Gastroesophageal sphincter (tissue), 4 donors: ENCODE data around the gene CAMK1D. TPM values are rescaled to one million over a fixed set of nuclear protein-coding genes. Genes with fewer than 3 reads are reported as not detected.

Experiments
- ATAC-seq: fragments of 150-250 bp; one replicate; pipeline ENCODE4 v1.9.1; 2016; ENCODE audit warnings: mild to moderate bottlenecking, moderate library complexity
- H3K27ac ChIP-seq, 4 donors: fragments of 200-600 bp; sonication (generic) in 3 of 4; 1 replicate in 3 of 4; 2 replicates in 1 of 4; pipeline ENCODE4 v1.5.1; 2016 to 2019
- H3K27me3 ChIP-seq: fragments of 200-600 bp; sonication (generic); one replicate; pipeline ENCODE4 v1.5.1; 2019
- H3K36me3 ChIP-seq, 2 donors: fragments of 200-600 bp; sonication (generic); one replicate each; pipeline ENCODE4 v1.5.1; 2019; ENCODE audit warnings: control low read depth in 1 of 2
- H3K4me1 ChIP-seq, 3 donors: fragments of 200-600 bp; sonication (generic); 1 replicate in 2 of 3; 2 replicates in 1 of 3; pipeline ENCODE4 v1.5.1; 2016 to 2019; ENCODE audit warnings: control low read depth in 2 of 3
- H3K4me3 ChIP-seq, 2 donors: fragments of 200-600 bp; sonication (generic); one replicate each; pipeline ENCODE4 v1.5.1; 2019; ENCODE audit warnings: mild to moderate bottlenecking in 1 of 2, moderate library complexity in 1 of 2
- H3K9me3 ChIP-seq, 3 donors: fragments of 200-600 bp; sonication (generic); one replicate each; pipeline ENCODE4 v1.5.1; 2017 to 2019; ENCODE audit warnings: control low read depth in 2 of 3
- EP300 ChIP-seq: sonication (generic); formaldehyde crosslinking; IDR thresholded peaks from one replicate; pipeline ENCODE4 v1.6.1; 2017; ENCODE audit warnings: antibody characterized with exemption, mild to moderate bottlenecking
- POLR2A ChIP-seq, 2 donors: fragments of 450-650 bp; IDR thresholded peaks; one replicate each; pipeline ENCODE4 v1.6.1; 2017; ENCODE audit warnings: antibody characterized with exemption in 2 of 2, mild to moderate bottlenecking in 2 of 2, moderate library complexity in 1 of 2
- POLR2AphosphoS5 ChIP-seq: sonication (generic); formaldehyde crosslinking; IDR thresholded peaks from one replicate; pipeline ENCODE4 v1.6.1; 2017; ENCODE audit warnings: antibody characterized with exemption
- whole genome bisulfite sequencing, 2 donors: methylation state at CpG; one replicate each; pipeline ENCODE4 v1.1.5; 2018; ENCODE audit warnings: low coverage in 1 of 2; 5-methylcytosine and 5-hydroxymethylcytosine counted together
- total RNA-seq, 4 donors: library from RNA; depleted of rRNA; stranded (reverse); fragments of >200 nt; gene quantifications; one replicate each; pipeline ENCODE4 v1.1.0, GENCODE V29; 2016
- TF ChIP-seq, protein P1 (sequence below), 4 experiments: fragments of 200-600 bp in 2 of 4; fragments of 450-650 bp in 2 of 4; sonication (generic) in 1 of 4; IDR thresholded peaks; one replicate each; pipeline ENCODE4 v1.5.1; 2017 to 2019; ENCODE audit warnings: antibody characterized with exemption in 4 of 4, mild to moderate bottlenecking in 2 of 4, moderate library complexity in 2 of 4

CAMK1D gene
- total RNA-seq, 4 donors from 2014 or later: 11.6 to 18.3 (median 15.3) TPM

DNA sequence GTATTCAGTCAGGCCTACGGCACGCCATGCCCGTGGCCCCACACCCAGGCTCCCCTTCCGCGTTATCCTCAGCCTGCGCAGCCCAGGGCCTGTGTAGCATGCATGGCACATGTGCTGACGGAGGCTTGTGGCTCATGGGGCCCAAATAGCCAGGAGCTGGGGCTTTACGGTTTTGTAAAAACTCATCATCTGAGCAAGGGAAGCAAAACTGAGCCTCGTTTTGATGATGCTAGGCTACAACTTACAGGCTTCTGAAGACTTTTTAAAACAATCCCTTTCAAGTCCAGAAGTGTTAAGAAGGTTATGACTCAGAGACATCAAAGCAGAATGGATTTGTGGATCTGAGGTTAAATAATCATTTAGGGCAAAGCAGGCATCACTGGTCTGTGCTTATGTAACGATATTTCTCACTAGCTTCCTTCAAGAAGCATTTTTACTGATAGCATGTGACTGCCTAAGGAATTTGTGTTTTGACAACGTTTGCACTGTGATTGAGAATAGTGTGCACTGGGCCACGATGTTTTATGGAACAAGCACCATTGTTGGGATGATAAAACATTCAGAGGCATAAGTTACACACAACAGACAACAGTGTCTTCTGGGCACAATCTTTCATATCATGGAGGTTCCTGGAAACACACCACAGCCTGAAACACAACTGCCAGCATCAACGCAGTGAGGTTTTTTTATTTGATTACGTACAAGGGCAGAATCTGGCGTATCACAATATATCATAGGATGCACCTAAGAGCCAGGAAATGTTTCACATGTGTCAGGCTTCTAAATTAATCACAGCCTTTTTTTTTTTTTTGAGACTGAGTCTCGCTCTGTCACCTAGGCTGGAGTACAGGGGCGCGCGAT, 377.9 kb downstream of the CAMK1D start:
- Histone ChIP-seq H3K36me3 (no peaks in the 10 kb centered on the region), H3K4me3 (no peak overlapping the region), H3K27me3 (no peaks in the 10 kb centered on the region), H3K9me3 (no peaks in the 10 kb centered on the region), H3K27ac (peak overlapping the region in 3 of 4 donors; percentile 52 to 75 (median 62)), H3K4me1 (peaks cover 0 to 42% (median 4%) of the 10 kb centered on the region in 3 donors)
- 52 to 73% methylated on average over 7 to 11 of the region's 19 CpGs for WGBS, 2 donors
- TF ChIP-seq EP300: no peak
- TF ChIP-seq POLR2AphosphoS5: no peak
- no peak for TF ChIP-seq POLR2A (IDR thresholded peaks at IDR 0.05)
- TF ChIP-seq, protein P1, sequence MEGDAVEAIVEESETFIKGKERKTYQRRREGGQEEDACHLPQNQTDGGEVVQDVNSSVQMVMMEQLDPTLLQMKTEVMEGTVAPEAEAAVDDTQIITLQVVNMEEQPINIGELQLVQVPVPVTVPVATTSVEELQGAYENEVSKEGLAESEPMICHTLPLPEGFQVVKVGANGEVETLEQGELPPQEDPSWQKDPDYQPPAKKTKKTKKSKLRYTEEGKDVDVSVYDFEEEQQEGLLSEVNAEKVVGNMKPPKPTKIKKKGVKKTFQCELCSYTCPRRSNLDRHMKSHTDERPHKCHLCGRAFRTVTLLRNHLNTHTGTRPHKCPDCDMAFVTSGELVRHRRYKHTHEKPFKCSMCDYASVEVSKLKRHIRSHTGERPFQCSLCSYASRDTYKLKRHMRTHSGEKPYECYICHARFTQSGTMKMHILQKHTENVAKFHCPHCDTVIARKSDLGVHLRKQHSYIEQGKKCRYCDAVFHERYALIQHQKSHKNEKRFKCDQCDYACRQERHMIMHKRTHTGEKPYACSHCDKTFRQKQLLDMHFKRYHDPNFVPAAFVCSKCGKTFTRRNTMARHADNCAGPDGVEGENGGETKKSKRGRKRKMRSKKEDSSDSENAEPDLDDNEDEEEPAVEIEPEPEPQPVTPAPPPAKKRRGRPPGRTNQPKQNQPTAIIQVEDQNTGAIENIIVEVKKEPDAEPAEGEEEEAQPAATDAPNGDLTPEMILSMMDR (IDR thresholded peaks at IDR 0.05): no peak
- ATAC-seq: no peak

DNA sequence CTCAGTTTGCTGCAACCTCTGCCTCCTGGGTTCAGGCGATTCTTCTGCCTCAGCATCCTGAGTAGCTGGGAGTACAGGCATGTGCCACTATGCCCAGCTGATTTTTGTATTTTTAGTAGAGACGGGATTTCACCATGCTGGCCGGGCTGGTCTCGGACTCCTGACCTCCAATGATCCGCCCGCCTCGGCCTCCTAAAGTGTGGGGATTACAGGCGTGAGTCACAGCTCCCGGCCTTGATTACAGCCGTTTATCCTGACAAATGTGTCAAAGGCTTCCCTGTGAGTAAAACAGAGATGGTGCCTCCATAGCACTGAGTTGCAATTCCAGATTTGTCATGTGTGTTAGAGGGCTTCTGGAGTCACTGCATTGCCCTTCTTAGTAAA, 378.5 kb downstream of the CAMK1D start:
- TF ChIP-seq EP300 (no peak), POLR2AphosphoS5 (peak; percentile 62)
- TF ChIP-seq, protein P1 (IDR thresholded peaks at IDR 0.05): no peak
- Histone ChIP-seq H3K4me3 (no peak overlapping the region), H3K36me3 (no peaks in the 10 kb centered on the region), H3K4me1 (peaks cover 0 to 42% (median 4%) of the 10 kb centered on the region in 3 donors), H3K9me3 (no peaks in the 10 kb centered on the region), H3K27ac (peak overlapping the region in 3 of 4 donors; percentile 52 to 75 (median 62)), H3K27me3 (no peaks in the 10 kb centered on the region)
- whole genome bisulfite sequencing, 2 donors: 59% methylated on average over 7 of the region's 10 CpGs; no CpG with 5 or more reads in 1 of the 2 donors
- peak; percentile 31 for ATAC-seq

DNA sequence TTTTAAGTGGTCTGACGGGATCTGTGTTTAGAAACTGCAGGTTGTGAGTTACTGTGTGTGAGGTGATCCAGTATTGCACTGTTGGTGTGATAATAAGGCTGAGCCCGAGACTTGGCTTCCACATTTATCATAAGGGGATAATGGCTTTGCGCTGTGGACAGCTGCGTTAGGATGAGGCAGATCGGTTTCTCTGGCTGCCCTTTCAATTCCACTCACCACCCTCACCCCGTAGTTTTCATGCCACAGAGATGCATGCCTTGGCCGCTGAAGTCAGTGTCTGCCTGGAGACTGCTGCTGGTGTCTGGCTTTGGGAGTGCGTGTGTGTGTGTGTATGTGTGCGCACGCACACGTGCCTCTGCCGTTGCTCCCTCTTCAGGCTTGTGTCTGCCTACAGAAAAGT, 379.1 kb downstream of the CAMK1D start:
- no peaks in the 10 kb centered on the region for H3K9me3 ChIP-seq
- no peaks in the 10 kb centered on the region for H3K36me3 ChIP-seq
- 42 to 56% methylated on average over 11 to 12 of the region's 12 CpGs for WGBS, 2 donors
- H3K4me3 ChIP-seq: no peak overlapping the region
- TF ChIP-seq, protein P1 (IDR thresholded peaks at IDR 0.05): no peak
- TF ChIP-seq EP300 (no peak), POLR2AphosphoS5 (no peak), POLR2A (IDR thresholded peaks at IDR 0.05) (no peak)
- H3K4me1 ChIP-seq: peaks cover 0 to 42% (median 4%) of the 10 kb centered on the region in 3 donors
- no peak for ATAC-seq
- H3K27ac ChIP-seq: peak overlapping the region in 3 of 4 donors; percentile 52 to 75 (median 62)
- H3K27me3 ChIP-seq: no peaks in the 10 kb centered on the region

DNA sequence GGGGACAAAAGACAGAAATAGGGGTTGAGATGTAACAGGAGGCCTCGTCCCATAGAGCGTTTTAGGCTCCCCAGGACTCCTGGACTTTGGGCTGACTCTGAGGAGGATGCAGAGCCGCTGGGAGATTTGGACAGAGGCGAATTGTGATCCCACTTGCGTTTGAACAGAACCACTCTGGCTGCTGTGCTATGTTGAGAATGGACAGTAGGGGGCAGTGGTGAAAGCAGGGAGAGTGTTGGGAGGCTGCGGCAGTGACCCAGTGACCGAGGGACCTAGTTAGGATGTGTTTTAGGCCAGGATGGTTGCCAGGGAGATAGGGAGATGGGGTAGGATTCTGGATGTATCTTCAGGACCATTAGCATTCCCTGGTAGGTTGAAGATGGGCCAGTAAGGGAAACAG, 380.5 kb downstream of the CAMK1D start:
- no peaks in the 10 kb centered on the region for H3K27me3 ChIP-seq
- H3K4me1 ChIP-seq: peaks cover 0 to 42% (median 4%) of the 10 kb centered on the region in 3 donors
- 75 to 81% methylated on average over 4 to 5 of the region's 7 CpGs for WGBS, 2 donors
- no peaks in the 10 kb centered on the region for H3K36me3 ChIP-seq
- no peaks in the 10 kb centered on the region for H3K9me3 ChIP-seq
- no peak overlapping the region for H3K4me3 ChIP-seq
- H3K27ac ChIP-seq: peak overlapping the region in 2 of 4 donors; percentile 12 to 45
- no peak for TF ChIP-seq POLR2A (IDR thresholded peaks at IDR 0.05)
- TF ChIP-seq POLR2AphosphoS5: no peak
- TF ChIP-seq, protein P1 (IDR thresholded peaks at IDR 0.05): no peak
- TF ChIP-seq EP300: no peak
- ATAC-seq: no peak
